HFFc6 (cell line): ENCODE data around the gene LRFN2. TPM values are rescaled to one million over a fixed set of nuclear protein-coding genes. Genes with fewer than 3 reads are reported as not detected.

ENCODE experiments used
- DNase-seq: peaks from one replicate; pipeline ENCODE4 v3.0.0-alpha.2; 2018
- H3K27ac Mint-ChIP-seq: 2 replicates; pipeline ENCODE4 v1.8.0; 2020; ENCODE audit warnings: mild to moderate bottlenecking, mixed read lengths
- H3K27me3 Mint-ChIP-seq: 2 replicates; pipeline ENCODE4 v1.8.0; 2021; ENCODE audit warnings: mild to moderate bottlenecking, moderate library complexity, mixed read lengths; ENCODE audit not compliant: insufficient read depth
- H3K36me3 Mint-ChIP-seq: 2 replicates; pipeline ENCODE4 v1.8.0; 2021; ENCODE audit warnings: low read depth, mixed read lengths
- H3K4me1 Mint-ChIP-seq: 2 replicates; pipeline ENCODE4 v1.8.0; 2020; ENCODE audit warnings: low read depth, mixed read lengths
- H3K4me3 Mint-ChIP-seq: 2 replicates; pipeline ENCODE4 v1.8.0; 2020; ENCODE audit warnings: mild to moderate bottlenecking, moderate library complexity, mixed read lengths
- H3K9me3 Mint-ChIP-seq: 2 replicates; pipeline ENCODE4 v1.8.0; 2020; ENCODE audit warnings: mild to moderate bottlenecking, mixed read lengths
- CTCF ChIP-seq: fragments of 200-600 bp; sonication (generic); IDR thresholded peaks from 2 replicates; pipeline ENCODE4 v1.5.0; 2021; ENCODE audit warnings: antibody characterized with exemption, mild to moderate bottlenecking
- total RNA-seq, 6 experiments: library from RNA; stranded (reverse); fragmentation: NEBNext Ultra II Directional; extraction: Animal tissue kit (Norgen Biotek cat#: 25700); gene quantifications; 2 replicates in 1 of 6; 3 replicates in 5 of 6; pipeline ENCODE4 v1.2.3, GENCODE V29; 2021

Gene LRFN2
- total RNA-seq, 6 experiments from 2014 or later = not detected

- Mint-ChIP-seq H3K9me3 (peaks cover 36% of the 10 kb centered on the region), H3K36me3 (peaks cover 5% of the 10 kb centered on the region), H3K4me1 (no peaks in the 10 kb centered on the region), H3K4me3 (no peak overlapping the region), H3K27me3 (0 out of 2 replicates have a peak, but pooled peaks cover 1% of the 10 kb centered on the region), H3K27ac (no peak overlapping the region)
- DNase-seq = no peak
- no peak for TF ChIP-seq CTCF
Measured at GRCh38 chr6:40443842-40444241, 143.3 kb downstream of the LRFN2 start.

GRCh38 chr6:40442591-40442990 is 144.6 kb downstream of the LRFN2 start:
- peaks cover 5% of the 10 kb centered on the region for H3K36me3 Mint-ChIP-seq
- no peaks in the 10 kb centered on the region for H3K4me1 Mint-ChIP-seq
- peaks cover 30% of the 10 kb centered on the region for H3K9me3 Mint-ChIP-seq
- no peak overlapping the region for H3K4me3 Mint-ChIP-seq
- H3K27me3 Mint-ChIP-seq = peaks cover 1% of the 10 kb centered on the region; the same call in 1 of the 2 replicates
- no peak overlapping the region for H3K27ac Mint-ChIP-seq
- DNase-seq = no peak
- TF ChIP-seq CTCF = no peak

- no peak overlapping the region for H3K4me3 Mint-ChIP-seq
- peaks cover 5% of the 10 kb centered on the region for H3K36me3 Mint-ChIP-seq
- DNase-seq = no peak
- H3K4me1 Mint-ChIP-seq = no peaks in the 10 kb centered on the region
- H3K9me3 Mint-ChIP-seq = peaks cover 37% of the 10 kb centered on the region
- H3K27ac Mint-ChIP-seq = no peak overlapping the region
- peaks cover 1% of the 10 kb centered on the region; the same call in 1 of the 2 replicates for H3K27me3 Mint-ChIP-seq
- TF ChIP-seq CTCF = no peak
Measured at GRCh38 chr6:40441150-40441549, 146.0 kb downstream of the LRFN2 start.

- DNase-seq = no peak
- no peak for TF ChIP-seq CTCF
- Mint-ChIP-seq H3K27me3 (peaks cover 1% of the 10 kb centered on the region; the same call in 1 of the 2 replicates), H3K9me3 (peaks cover 38% of the 10 kb centered on the region), H3K4me1 (no peaks in the 10 kb centered on the region), H3K36me3 (peaks cover 5% of the 10 kb centered on the region), H3K4me3 (no peak overlapping the region), H3K27ac (no peak overlapping the region)
Measured at GRCh38 chr6:40440053-40440452, 147.1 kb downstream of the LRFN2 start.

GRCh38 chr6:40439026-40439800 is 148.0 kb downstream of the LRFN2 start:
- H3K4me3 Mint-ChIP-seq = no peak overlapping the region
- H3K36me3 Mint-ChIP-seq = peaks cover 5% of the 10 kb centered on the region
- peaks cover 38% of the 10 kb centered on the region for H3K9me3 Mint-ChIP-seq
- H3K4me1 Mint-ChIP-seq = no peaks in the 10 kb centered on the region
- DNase-seq = no peak
- no peak overlapping the region for H3K27ac Mint-ChIP-seq
- H3K27me3 Mint-ChIP-seq = no peaks in the 10 kb centered on the region; the same call in 1 of the 2 replicates
- no peak for TF ChIP-seq CTCF
